Stimulated activated CD8-positive, alpha-beta memory T cell treated with anti-CD3 and anti-CD28 coated beads, Interleukin-15, amount 100 ng/mL, for 4 hours (primary cell): ENCODE results near the gene PPP6C.
A peak's percentile ranks its signal among the peaks of the same experiment; 100 is the strongest.
"Not testable (repeated sequence)": the region's sequence is repeated elsewhere in the genome, so short reads cannot be mapped to it uniquely, and the experiment has no call there.

Source experiments
- DNase-seq, 2 donors: peaks; one replicate each; pipeline ENCODE4 v3.0.0-alpha.2; 2020; ENCODE audit warnings: low read depth in 2 of 2

PPP6C gene

DNA sequence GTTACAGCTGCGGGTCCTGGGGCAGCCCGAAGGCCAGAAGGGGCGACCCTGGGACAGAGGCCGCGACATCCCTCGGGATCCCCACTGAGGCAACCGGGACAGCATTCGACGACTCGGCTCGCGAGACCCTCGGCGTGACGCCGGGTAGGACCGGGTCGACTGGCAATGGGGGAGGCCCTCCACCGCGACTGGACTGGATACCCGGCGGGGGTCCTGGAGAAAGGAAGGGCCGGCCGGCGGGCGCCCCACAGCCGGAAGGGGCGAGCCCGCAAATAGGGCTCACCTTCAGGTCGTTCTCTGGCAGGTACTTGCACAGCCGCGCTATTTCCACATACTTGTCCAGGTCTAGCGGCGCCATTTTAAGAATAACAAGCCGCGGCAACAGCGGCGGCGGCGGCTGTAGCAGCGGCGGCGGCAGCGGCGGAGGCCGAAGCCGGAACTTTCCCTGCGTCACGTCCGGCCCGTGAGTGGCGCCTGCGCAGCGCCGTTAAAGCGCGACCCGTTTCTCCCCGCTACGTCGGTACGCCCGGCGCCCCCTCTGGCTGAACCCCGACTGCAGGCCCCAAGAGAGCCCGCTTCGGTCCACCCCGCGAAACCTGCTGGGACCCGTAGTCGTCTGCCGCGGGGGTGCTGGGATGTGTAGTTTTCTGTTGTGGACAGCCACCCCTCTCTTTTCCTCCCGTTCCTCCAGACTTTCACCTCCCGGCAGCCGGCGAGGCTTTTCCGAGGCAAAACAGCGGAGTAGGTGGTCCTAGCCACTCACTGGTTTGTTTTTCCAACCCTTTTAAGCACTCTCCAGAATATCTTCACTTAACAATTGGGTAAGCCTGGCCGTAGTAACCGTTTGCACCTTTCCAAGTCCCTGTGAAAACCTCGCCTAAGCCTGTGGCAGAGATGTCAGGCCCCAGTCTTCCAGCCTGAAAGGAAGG is at the start of gene PPP6C:
Gene PPP6C (minus strand): TSS at position 443 of the 929 bp plus-strand sequence. CDS start 85 bp downstream, at position 358.
- peak; percentile 95 for DNase-seq

- DNase-seq = no peak
These were observed 49.4 kb upstream of the PPP6C start for GRCh38 chr9:125238915-125239446.

DNA sequence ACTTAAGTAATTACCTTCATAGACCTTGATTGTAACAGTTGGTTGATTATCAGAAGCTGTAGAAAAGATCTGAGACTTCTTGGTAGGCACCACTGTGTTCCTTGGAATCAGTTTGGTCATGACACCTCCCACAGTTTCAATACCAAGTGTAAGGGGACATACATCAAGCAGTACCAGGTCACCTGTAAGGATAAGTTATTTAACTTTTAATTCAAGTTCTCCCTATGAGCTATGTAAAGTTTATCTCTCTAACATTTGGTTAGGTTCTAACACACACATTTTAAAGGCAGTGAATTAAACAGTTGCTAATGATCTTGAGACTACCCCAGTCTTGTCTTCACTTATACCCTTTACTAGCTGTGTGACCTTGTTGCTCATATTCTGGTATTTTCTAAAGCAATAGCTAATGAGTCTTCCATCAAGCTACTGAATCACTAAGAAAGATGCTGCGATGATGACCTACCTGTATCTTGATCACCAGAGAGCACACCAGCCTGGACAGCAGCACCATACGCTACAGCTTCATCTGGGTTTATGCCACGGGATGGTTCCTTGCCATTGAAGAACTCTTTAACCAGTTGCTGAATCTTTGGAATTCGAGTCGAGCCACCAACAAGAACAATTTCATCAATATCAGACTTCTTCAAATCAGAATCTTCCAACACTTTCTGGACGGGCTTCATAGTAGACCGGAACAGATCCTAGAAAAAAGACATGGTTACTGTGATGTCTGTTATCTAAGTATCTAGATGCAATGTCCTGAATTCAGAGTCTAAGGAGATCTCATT is 48.7 kb upstream of the PPP6C start:
- DNase-seq = no peak

DNA sequence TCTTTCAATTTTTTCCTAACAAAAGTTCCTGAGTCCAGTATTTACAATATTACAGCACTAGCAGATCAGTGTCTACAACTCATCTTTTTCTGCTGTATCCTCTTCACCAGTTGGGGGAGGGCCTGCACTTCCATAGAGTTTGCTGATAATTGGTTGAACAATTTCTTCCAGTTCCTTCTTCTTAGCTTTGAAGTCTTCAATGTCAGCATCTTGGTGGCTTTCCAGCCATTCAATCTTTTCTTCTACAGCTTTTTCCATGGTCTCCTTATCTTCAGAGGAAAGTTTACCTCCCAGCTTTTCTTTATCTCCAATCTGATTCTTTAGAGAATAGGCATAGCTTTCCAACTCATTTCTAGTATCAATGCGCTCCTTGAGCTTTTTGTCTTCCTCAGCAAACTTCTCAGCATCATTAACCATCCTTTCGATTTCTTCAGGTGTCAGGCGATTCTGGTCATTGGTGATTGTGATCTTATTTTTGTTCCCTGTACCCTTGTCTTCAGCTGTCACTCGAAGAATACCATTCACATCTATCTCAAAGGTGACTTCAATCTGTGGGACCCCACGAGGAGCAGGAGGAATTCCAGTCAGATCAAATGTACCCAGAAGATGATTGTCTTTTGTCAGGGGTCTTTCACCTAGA is 47.0 kb upstream of the PPP6C start:
- DNase-seq = not testable (repeated sequence)

- no peak for DNase-seq
These were observed 46.4 kb upstream of the PPP6C start for GRCh38 chr9:125235804-125236519.

- not testable (repeated sequence) for DNase-seq
These were observed 44.5 kb upstream of the PPP6C start for GRCh38 chr9:125234099-125234498.

DNA sequence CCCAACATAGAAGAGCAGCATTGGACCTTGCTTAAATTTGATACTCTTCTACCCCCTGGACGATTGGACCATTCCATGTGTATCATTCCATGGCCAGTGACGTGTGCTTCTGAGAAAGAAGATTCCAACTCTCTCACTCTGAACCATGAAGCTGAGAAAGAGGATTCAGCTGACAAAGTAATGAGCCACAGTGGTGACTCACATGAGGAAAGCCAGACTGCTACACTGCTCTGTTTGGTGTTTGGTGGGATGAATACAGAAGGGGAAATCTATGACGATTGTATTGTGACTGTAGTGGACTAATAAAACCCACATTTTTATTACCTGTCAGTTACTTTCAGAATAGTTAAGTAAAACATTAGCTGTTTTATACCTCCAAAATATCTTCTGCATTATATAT is 44.1 kb upstream of the PPP6C start:
- DNase-seq = no peak

- DNase-seq = no peak
These were observed 38.2 kb upstream of the PPP6C start for GRCh38 chr9:125227761-125228160.

- DNase-seq = not testable (repeated sequence)
These were observed 35.3 kb upstream of the PPP6C start for GRCh38 chr9:125224858-125225257.

DNA sequence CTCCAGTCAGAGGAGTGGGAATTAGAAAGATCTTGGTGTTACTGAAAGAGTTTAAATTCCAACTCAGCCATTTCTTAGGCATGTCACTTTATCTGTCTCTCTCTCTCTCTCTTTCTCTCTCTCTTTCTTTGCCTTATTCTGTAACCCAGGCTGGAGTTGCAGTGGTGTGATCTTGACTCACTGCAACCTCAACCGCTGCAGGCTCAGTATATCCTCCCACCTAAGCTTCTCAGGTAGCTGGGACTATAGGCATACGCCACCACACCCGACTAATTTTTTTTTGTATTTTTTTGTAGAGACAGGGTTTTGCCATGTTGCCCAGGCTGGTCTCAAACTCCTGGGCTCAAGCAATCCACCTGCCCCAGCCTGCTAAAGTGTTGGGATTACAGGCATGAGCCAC is 29.0 kb upstream of the PPP6C start:
- no peak for DNase-seq

DNA sequence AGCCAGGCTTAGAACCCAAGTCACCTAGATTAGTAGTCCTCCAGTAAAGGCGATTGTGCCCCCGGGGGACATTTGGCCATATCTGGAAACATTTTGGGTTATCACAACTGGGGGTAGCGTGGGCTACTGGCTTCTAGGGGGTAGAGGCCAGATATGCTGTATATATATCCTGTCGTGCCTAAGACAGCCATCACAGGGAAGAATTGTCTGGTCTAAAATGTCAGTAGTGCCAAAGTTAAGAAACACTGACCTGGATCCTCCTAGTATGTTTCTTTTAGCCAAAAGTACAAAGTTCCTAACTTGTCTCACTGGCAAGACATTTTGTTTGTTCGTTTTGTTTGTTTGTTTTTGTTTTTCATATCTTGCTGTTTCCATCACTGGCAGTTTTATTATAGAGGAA is 24.6 kb upstream of the PPP6C start:
- no peak for DNase-seq

DNA sequence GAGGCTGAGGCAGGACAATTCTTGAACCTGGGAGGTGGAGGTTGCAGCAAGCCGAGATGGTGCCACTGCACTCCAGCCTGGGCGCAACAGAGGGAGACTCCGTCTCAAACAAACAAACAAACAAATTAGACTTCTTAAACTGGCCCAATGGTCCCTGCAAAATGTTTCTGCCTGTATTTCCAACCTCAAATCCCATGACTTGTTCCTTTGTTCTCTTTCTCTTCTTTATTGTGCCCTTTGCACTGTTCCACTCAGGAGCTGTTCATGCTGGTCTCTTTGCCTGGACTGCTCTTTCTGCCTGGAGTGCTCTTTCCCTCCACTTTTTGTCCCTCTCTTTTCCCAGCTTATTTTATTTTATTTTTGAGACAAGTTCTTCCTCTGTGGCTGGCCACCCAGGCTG is 14.9 kb upstream of the PPP6C start:
- no peak for DNase-seq

DNA sequence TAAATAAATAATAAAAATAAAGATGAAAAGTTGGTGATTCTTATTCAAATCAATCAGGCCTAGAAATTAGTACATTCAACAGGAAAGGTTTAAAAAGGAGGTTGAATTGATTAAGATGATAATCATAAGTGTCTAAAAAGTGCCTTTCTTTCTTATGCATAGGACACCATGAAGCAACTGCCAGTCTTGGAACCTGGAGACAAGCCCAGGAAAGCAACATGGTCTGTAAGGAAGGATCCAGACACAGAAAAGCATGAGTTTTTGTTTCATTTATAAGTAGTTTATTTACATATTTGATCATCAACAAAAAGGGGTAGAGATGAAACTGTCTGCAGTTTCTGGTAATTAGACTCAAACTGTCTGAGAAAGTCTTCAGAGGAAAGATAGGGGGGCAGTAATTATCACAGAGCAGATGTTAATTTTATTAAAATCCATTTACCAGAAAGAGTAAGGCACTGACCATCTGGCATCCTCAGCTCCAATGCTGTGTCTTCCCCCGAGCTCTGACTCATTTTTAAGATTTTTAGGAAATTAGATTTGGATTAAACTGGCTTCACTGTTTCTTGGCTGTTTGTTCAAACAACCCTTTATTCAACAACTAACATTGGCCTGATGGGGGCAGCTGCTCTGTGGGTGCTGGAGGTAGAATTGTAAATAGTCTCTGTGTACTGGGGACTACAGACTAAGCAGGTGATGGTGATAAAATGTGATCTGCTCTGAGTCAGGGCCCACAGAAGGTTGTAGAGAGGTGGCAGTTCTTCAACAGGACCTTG is 13.4 kb upstream of the PPP6C start:
- DNase-seq = no peak

DNA sequence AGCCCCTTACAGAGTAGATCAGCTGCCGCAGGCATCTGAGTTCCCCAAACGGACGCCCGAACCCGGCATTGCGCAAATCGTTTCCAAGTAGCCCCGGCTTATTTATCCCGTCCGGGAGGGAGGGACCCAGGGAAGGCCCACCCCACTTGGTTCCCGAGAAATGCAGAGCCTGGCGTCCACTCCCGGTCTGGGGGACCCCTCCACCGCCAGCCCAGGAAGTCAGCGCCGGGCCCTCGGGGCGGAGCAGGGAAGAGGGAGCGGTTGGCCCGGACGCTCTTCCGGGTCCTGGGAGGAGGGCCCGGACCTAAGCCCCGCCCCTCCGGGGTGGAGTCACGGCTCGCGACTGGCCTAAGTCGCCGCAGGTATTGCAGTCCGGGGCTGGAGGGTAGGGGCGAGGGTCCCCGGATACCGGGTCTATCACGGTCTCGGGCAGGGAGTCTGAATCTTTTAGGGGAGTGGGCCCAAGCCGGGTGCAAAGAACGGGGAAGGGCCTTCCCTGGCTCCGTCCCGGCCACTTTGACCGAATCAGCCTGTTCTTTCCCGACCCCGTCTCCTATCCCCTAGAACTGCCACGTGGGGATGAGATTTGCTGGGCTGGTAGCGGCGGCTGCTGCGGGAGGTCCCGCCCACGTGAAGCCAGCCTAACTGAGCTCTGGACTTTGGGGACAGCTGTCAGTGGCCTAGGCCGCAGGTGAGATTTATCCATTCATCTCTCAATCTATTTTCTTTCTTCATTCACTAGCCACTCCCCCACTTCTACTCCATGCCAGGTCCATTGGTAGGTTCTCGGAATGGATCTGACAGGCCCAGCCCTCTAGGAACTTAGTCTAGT is 10.8 kb upstream of the PPP6C start, which contains the start of gene RABEPK:
Gene RABEPK (plus strand): TSS at position 327 of the 832 bp plus-strand sequence. CDS start 2,472 bp downstream, outside the sequence.
- DNase-seq = peak; percentile 72 to 78

DNA sequence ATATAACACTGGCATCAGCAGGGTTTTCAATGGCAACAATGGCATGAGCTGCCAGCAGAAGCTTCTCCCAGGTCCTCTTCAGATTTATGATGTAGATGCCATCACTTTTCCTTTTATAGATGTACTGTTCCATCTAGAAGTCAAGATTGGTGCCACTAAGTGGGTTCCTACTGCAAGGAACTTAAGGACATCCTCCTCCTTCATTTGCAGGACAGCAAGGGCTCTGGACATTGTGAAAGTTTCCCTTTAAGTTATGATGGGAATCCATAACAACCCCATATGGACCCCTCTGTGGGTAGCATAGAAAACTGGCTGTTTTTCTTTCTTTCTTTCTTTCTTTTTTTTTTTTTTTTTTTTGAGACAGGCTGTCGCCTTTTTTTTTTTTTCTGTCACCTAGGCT is 6.0 kb upstream of the PPP6C start:
- not testable (repeated sequence) for DNase-seq

DNA sequence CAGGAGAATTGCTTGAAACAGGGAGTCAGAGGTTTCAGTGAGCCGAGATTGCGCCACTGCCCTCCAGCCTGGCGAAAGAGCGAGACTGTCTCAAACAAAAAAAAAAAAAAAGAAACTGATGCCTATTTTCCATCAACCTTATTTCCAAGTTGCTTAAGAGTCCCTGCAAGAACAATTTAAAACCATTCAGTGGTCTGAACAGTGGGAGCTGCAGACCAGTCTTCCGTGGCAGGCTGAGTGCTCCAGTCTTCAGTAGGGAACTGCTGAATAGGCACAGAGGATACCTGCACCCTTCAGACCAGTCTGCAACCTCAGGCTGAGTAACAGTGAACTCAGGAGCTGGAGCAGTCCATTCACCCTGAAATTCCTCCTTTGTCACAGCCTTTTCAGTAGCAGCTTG is 4.9 kb upstream of the PPP6C start:
- DNase-seq = not testable (repeated sequence)

DNA sequence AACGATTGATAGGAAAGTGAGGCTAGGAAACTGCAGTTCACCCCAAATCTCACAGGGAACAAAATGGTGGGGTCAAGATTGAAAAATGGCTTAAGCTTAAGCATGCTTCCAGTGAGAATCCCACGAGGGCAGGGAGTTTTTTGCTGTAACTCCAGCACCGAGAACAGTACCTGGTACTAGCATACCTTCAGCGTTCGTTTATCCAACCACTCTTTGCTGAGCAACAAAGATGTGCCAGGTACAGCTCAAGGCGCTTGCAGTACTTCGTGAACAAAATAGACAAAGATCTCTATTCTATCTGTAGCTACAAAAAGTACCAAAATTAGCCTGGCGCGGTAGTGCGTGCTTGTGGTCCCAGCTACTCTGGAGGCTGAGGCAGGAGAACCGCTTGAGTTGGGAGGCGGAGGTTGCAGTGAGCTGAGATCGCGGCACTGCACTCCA is 778 bp upstream of the PPP6C start:
- no peak for DNase-seq

GRCh38 chr9:125189011-125189360 is 617 bp downstream of the PPP6C start:
- DNase-seq = peak in 1 of 2 donors; percentile 10

GRCh38 chr9:125183561-125183960 is 6.0 kb downstream of the PPP6C start:
- no peak for DNase-seq
